Endometrial microvascular endothelial cells (primary cell): ENCODE measurements around the gene PIEZO2. TPM values are rescaled to one million over a fixed set of nuclear protein-coding genes. Genes with fewer than 3 reads are reported as not detected.

Source experiments
- in situ Hi-C: cut with HindIII; loops from 2 replicates; pipeline ENCODE4 v1.10.0; 2017; ENCODE audit warnings: low sequenced_read_pairs, low pct_unique_long_range_greater_than_20kb; ENCODE audit errors: inconsistent ontology term
- total RNA-seq: library from RNA; depleted of rRNA; stranded (reverse); fragments of >200 nt; gene quantifications from one replicate; pipeline ENCODE4 v1.2.3, GENCODE V29; 2015; ENCODE audit errors: inconsistent ontology term

The PIEZO2 gene
- total RNA-seq, 1 donor from 2014 or later = under 0.01 TPM

DNA sequence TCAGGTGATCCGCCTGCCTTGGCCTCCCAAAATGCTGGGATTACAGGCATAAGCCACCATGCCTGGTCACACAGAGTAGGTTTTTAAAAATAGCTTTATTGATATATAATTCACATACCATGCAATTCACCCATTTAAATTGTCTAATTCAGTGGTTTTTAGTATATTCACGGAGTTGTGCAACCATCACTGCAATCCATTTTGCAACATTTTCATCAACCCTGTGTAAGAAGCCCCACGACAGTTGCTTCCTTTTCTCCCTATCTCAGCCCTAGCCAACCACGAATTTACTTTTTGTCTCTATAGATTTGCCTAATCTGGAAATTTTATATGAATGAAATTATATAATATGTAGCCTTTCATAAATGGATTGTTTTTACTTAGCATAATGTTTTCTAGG is 357.2 kb downstream of the PIEZO2 start:
- in situ Hi-C loops = no loop called here

DNA sequence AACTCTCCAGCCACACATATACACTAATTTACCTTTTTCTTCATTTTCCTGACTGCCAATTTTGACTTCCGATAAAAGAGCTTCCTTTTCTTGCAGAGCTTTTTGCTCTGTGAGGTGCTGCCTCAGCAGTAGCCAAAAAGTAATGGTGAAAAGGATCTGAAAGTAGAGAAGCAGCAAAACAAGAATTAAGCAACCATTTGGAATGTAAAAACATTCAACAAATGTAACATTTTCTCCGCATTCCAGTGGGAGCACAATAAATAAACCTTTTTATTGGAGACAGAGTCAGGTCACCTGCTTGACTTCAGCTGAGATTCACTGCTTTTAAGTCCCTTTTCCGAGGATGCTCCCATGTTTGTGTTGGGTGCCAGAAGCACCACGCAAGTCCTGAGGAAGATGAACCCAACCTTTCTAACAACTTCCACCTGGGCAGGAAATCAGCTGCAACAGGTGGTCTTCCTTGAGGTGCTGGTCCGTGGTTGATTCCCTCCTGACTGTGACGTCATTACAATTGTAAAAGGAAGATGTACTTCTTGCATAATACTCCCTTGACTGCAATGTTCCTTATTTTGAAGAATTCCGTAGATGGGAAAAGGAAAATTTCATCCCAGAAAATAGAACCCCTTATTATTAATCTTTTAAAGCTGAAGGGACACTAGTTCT is 358.1 kb downstream of the PIEZO2 start:
- in situ Hi-C loops = no loop called here

DNA sequence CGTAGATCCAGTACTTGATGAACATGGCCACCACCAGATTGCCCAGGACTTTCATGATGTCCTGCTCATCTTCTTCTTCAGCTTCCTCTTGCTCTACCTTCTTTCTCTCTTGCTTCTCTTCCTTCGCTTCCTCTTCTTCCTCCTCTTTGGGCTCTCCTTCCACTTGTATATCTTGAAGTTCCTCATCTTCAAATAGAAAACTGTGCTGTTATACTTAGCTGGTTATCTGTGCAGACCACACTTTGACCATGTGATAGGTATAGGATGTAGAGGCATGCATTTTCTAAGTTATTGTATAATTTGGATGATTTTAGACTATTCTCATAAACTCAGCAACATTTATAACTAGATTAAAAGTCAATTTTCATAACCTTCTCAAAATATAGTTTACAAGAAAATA is 360.2 kb downstream of the PIEZO2 start:
- in situ Hi-C loops = no loop called here

DNA sequence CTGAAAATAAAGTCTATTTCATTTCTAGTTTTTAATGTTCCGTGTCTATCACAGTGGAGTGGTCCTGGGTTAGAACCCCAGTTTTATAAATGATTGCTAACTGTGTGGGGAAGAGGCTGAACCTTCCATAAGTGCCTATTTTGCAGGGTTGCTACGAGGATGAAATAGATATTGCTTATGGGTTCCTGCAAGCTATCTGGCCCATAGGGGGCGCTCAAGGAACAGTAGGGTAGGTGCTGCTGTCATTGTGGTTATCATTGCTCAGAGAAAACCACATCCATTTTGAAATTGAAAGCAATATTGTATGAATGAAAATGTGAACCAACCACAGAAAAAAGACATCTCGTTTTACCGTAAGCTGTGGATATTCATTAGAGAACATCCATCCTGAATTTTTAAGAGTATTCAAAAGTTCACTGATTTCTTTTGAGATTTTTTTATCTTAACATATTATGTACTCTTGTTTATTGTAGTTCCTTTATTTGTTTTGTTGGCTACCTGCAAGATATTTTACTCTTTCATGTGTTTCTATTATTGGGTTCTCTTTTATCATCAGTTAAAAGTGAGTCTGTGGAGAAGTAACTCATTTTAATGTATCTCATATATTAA is 362.0 kb downstream of the PIEZO2 start:
- in situ Hi-C loops = no loop called here

DNA sequence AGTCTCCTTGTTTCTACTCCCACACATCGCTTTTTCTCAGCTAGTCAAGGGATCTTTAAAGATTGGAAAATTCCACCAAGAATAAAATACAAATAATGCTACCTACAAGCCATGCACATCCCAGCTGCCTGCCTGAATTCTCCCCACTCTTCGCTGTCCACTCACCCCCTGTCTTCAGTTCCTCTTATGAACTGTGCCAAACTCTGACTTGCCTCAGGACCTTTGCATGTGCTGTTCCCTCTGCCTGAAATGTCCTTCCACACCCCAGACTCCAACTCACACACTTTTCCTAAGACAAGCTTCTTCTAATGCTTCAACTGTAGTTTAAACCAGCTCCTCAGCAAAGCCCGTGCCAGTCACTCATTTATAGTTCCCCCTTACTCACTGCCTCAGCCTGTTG is 363.6 kb downstream of the PIEZO2 start:
- in situ Hi-C loops = no loop called here

DNA sequence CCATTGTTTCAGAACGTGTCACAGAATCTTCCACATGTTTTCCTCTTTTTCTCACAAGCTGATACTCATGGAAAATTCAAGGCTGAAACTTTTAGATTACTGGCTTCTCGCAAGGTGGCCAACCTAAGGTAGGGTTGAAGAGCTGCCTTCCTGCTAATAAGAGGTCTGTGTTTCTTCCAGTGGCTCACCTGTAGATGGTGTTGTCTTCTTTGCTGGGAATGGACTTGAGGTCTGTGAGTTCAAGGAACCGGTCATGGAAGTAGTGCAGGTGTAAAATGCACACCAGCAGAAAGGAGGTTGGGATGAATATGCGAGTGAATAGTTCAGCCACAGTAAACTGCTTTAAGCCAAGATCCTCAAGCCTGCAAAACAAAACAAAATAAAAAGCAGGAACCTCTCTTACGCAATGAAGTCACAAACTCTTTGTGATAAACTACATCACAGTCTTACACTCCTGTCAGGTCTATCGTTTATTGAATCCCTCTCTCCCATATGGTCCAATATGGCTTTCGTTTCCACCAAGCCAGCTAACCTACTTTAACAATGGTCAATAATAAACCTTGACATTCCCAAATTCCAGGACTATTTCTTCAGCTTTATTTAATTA is 364.7 kb downstream of the PIEZO2 start:
- in situ Hi-C loops = no loop called here

DNA sequence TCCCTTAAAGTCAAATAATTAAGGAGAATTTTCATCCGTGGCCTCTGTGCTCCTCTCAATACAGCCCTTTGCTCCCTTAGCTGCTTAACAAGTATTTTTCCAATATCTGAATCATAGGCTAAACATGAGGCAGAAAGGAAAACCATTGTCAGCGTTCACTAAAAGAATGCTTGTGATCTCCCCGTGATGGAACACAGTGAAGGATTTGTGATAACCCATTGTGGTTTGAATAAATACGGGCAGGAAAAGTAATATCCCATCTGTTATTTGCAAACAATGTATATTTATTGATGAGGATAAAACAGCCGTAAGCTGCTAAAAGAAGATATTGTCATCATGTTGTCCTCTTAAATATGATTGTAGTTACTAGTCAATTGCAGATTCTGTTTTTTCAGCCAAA is 365.4 kb downstream of the PIEZO2 start:
- in situ Hi-C loops = no loop called here

DNA sequence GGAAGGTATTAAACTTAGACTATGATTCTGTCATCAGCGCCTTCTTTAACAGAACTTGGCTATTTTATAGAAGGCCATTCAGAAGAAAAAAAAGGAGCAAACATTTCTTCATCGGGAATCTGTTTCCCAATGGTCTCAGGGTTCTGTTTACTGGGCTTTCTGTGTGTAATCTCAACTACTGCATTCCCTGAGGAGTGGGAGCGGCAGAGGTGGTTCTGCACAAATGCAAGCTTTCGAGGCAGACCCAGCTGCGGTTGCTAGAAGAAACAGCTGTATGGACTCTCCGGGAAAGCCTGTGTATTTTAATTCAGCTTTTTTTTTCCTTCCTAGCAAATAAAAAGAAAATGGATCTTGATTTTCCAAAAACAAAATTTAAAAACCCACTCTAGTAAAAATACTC is 372.9 kb downstream of the PIEZO2 start:
- in situ Hi-C loops = no loop called here

DNA sequence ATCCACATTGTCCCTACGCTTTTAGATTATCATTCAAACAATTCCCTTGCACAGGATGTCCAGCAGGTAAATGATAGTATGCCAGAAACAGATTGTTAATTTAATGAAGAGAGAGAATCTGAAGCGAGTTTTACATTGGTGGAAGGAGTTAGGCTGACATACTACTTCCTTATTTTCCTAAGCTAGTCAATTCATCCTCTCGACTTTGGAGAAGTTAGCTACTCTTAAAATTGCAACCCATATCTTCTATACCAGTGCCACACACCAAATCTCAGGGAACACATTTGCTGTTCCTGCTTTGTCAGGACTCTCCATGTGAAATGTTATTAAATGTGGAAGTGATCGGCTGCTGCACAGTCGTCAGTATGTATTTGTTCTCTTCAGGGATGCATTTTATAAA is 374.3 kb downstream of the PIEZO2 start:
- in situ Hi-C loops = no loop called here

DNA sequence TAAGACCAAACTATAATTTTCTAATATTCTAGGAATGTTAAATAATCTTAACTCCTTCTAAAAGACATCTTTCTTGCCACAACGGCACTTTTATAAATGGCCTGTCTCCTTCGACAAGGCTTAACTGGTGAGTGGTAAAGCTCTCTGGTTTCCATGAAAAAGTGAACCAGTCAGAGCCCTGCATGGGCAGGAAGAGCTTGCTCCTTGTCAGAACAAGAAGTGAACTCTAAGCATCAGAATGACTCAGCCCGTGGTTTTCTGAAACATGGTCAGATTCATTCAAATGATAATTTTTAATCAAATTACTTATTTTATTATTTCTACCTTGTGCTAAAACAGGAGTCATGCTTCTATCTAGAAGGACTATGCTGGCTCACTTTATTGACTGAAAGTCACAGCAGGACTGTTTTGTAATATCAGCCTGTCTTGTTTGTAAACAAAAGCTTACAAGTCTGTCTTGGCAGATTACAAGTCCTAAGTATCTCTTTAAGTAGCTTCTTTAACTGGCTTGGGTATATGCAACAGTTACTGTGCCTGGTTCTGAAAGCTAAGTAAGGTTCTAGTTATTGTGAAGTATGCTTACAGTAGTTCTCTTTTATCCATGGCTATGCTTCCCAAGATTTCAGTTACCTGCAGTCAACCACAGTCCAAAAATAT is 378.2 kb downstream of the PIEZO2 start:
- in situ Hi-C loops = no loop called here

DNA sequence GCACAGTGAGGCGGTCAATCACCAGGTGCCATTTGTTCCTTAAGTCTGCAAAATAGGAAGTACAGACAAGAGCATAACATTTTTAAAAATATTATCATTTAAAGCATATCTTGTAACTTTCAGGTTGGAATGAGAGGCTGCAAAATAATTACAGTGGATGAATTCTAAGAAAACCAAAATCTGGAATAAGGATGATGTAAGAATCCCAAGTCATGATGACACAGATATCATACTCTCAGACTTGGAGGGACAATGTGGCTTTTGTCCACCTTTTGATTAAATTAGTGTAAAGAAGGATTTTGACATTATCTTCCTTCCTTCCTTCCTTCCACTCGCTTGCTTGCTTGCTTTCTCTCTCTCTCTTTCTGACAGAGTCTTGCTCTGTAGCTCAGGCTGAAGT is 379.1 kb downstream of the PIEZO2 start:
- in situ Hi-C loops = no loop called here

DNA sequence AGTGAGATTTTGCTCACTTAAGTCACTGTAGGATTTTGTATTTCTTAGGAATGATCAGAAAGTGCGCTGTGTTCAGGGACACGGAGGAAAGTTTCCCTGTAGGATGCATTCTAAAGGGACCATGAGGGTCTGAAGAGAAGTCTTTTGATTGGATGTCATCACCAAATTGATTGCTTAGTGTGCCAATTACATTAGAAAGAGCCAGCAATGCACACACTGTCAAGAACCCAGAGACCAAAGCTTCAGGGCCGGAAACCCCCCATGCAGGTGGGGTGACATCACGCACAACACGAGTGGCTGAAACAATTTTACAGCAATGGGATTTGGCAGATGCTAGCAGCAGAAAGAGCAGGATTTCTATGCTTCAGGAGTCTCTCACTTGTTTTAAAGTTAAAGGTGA is 381.1 kb downstream of the PIEZO2 start:
- in situ Hi-C loops = no loop called here

DNA sequence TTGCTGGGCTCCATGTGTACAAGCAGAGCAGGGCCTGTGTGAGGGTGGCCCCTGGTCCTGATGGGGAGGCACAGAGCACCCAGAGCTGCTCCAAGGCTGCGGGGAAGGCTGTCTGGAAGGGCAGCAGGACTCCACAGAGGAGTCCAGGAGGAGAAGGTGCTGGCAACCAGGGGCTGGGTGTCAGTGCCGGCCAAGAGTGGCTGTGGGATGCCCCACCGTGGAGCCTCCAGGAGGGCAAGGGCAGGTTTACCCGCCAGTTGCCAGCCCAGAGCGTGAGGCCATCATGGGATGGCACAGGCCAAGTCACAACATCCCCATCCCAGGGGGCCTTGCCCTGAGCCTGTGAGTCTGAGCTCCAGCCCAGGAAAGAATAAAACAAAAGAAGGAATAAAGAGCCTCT is 381.7 kb downstream of the PIEZO2 start:
- in situ Hi-C loops = no loop called here

DNA sequence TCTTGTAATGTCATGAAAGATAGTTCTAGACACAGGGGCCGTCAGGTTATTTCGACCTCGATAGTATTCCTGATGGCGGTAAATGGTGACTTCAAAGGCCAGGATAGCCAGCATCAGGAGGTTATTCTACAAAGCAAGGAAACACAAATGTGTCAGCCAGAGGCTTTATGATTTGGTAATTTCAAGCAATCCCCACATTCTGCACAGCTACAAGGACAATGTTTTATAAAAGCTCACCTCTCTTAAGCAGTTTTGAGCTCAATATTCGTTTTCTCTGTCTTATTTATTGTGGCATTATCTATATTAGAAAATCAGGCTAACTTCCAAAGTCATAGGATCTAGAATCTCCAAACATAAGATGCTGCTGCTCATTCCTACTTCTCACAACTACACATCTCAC is 388.4 kb downstream of the PIEZO2 start:
- in situ Hi-C loops = no loop called here

DNA sequence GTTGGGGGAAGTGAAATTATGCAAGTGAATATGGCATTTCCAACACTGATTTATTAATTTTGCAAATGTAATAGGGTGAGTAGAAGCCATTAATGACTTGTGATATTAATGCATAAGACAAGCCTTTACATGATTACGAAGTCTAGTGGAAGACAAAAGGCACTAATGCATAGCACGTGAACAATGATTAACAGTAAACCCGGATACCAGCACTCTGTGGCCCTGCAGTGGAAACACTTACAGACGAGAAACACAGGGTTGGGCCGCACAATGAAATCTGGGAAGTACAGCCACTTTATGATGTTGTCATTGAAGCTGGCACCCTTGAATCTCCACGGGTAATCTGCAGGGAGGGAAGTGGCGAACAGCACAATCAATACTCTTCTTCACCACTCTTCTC is 390.1 kb downstream of the PIEZO2 start:
- in situ Hi-C loops = no loop called here

DNA sequence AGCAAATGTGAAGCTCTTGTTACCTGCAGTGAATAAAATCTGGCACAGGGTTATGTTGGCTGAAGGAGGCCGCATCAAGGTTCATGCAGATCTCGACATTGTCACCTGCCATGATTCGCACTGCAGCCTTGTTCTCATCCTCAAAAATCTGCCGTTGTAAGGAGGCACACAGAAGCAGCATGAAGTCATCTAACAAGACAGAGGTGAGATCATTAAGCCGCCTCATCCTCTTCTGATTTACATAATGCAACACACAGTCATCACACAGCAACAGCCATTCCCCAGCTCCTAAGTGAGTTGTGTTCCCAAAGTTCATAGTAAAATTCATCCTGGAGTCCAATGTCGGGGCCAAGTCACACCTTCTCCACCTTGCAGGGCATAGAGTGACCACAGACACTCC is 391.4 kb downstream of the PIEZO2 start:
- in situ Hi-C loops = no loop called here

DNA sequence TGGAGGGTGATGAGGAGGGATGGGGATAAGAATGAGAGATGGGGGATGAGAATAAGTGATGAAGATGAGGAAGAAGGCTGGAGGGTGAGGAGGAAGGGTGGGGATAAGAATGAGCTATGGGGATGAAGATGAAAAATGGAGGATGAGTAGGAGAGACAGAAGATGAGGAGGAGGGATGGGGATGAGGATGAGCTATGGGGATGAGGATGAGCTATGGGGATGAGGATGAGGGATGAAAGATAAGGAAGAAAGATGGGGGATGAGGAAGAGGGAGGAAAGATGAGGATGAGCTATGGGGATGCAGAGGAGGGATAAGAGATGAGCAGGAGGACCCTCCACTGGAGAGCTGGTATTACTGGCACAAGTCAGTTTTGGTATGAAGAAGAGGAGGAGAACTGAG is 392.0 kb downstream of the PIEZO2 start:
- in situ Hi-C loops = no loop called here

DNA sequence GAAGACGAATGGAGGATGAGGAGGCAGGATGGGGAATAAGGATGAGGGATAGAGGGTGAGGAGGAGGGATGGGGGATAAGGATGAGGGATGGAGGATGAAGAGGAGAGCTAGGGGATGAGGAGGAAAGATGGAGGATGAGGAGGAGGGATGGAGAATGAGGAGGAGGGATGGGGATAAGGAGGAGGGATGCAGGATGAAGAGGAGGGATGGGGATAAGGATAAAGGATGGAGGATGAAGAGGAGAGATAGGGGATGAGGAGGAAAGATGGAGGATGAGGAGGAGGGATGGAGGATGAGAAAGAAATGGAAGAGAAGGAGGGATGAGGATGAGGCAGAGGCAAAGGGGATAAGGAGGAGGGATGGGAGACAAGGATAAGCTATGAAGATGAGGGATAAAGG is 393.5 kb downstream of the PIEZO2 start:
- in situ Hi-C loops = no loop called here

DNA sequence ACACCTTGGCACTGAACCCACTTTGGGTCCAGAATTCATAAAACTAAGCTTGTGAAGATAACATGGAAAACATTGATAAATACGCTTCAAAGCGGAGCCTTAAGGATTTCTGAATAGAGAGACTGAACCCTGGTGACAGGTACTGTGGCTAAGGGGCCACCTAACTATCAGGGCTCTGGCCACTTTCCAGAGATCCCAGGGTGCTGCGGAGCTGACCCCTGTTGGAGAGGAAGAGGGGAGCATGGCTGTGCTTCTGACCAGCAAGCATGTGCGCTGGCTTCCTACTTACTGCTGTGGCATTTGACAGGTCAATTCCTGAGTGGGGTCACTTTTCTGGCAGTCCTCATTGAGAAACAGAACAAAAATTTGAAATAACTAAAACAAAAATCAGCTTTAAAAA is 395.2 kb downstream of the PIEZO2 start:
- in situ Hi-C loops = no loop called here

DNA sequence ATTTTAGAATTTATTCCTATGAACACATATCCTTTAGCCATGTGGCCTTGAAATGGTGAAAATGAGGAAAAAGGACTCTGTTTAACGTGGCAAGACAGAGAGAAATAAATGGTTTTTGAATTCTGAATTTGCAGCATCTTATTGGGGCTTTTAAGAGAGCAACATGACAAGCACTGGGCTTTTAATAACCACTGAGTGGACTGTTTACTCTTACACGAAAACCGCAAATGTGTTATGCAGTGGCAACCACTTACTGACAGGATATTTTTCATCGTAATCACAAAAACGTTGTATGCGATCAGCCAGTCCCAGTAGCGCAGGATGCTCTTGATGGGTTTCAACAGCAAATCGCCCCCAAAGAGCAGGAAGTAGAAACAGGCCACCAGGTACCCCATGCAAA is 397.0 kb downstream of the PIEZO2 start:
- in situ Hi-C loops = no loop called here
